Muscle layer of duodenum (tissue), 2 donors: ENCODE results near the gene PDLIM7.
A peak's percentile ranks its signal among the peaks of the same experiment; 100 is the strongest.

Experiments
- H3K27ac ChIP-seq: one replicate; pipeline ENCODE4 v1.7.0; 2013; ENCODE audit warnings: mild to moderate bottlenecking, low read length
- H3K27me3 ChIP-seq: one replicate; pipeline ENCODE4 v1.7.0; 2013; ENCODE audit warnings: low read depth, mild to moderate bottlenecking, control low read depth, low read length
- H3K36me3 ChIP-seq, 2 donors: one replicate each; pipeline ENCODE4 v1.7.0; 2013; ENCODE audit warnings: low read length in 2 of 2, control low read depth in 1 of 2, mild to moderate bottlenecking in 1 of 2; ENCODE audit not compliant: insufficient read depth in 2 of 2, control insufficient read depth in 1 of 2
- H3K4me1 ChIP-seq, 2 donors: one replicate each; pipeline ENCODE4 v1.7.0; 2013; ENCODE audit warnings: low read length in 2 of 2, mild to moderate bottlenecking in 2 of 2, control low read depth in 1 of 2, moderate library complexity in 1 of 2; ENCODE audit not compliant: insufficient read depth in 2 of 2, control insufficient read depth in 1 of 2
- H3K4me3 ChIP-seq, 2 donors: one replicate each; pipeline ENCODE4 v1.7.0; 2013; ENCODE audit warnings: low read length in 2 of 2, low read depth in 1 of 2, mild to moderate bottlenecking in 1 of 2
- H3K9me3 ChIP-seq, 2 donors: one replicate each; pipeline ENCODE4 v1.7.0; 2013; ENCODE audit warnings: low read length in 2 of 2, control low read depth in 1 of 2, mild to moderate bottlenecking in 1 of 2; ENCODE audit not compliant: control insufficient read depth in 1 of 2
- donor health status: healthy.

PDLIM7 gene

DNA sequence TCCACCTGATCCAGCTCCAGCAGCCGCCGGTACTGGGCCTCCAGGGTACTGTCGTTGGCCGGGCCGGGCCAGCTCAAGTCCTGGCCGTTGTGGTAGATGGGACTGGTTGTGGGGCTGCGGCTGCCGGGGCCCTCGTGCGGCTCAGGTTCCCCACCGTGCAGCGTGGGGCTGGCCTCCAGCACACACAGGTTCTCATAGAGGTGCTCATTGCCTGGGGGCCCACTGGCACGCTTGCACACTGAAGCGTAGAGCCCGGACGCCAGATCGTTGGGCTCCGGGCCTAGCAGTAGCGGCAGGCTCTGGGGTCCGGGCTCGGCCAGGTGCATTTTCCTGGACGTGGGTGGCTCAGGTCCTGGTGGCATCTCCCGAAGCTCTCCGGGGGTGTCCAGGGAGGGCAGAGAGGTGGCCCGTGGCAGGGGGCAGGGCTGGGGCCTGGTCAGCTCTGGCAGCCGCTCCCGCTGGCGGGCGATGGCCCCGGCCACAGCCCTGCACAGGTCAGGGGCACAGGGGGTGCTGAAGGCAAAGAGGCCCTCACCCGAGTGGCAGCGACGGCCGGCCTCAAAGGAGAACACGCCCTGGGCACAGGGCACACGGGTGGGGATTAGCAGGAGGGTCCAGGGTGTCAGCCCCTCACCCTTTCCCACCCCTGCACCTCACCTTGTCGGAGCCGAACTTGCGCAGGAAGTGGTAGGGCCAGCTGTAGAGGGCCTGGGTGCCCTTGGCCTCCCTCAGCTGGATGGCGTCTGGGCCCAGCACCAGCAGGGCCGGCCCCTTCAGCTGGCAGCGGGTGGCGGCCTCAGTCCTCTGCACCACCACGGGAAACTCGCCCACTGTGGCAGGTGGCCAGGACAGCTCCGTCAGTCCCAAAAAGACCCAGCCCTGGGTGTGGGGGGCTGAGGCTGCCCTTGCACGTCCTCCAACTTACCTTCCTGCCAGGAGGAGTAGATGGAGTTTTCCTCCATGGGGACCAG is 7.0 kb upstream of the PDLIM7 start:
- Histone ChIP-seq H3K27ac (no peak overlapping the region), H3K4me1 (peaks cover 4 to 12% of the 10 kb centered on the region in 2 donors), H3K4me3 (no peak overlapping the region), H3K9me3 (no peaks in the 10 kb centered on the region), H3K27me3 (no peaks in the 10 kb centered on the region), H3K36me3 (peaks cover 0 to 9% of the 10 kb centered on the region in 2 donors)

DNA sequence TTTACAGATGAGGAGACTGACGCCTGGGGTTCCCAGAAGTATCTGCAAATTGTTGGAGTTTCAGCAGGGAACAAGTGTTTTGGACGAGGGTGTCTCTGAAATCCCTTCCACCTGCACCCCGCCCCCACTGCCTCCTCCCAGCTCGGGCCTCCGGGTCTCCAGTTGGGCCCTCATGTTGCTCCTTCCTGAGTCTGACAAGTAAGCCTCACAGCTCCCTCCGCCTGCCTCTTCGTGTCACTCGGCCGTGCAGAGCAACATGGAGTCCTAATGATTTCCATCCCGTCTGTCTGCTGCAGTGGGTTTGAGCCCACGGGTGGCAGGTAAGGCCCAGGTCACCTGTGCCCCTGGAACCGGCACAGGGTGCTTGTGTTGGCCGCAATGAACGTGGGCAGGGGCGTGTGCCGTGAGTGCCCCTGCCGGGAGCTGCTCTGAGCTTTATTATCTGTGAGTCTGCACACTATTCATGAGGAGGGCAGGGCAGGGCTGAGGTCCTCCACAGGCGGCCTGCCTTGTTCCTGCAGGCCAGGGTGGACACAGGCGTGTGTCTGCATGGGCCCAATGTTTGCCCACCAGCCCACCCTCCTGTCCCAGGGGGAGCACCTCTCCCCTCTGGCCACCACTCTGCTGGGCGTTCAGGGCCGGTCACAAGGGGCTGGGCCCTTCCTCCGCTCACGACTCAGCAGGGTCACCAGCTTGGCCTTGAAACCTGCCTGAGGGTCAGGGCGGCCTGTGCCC is 6.1 kb upstream of the PDLIM7 start:
- no peak overlapping the region for H3K27ac ChIP-seq
- no peaks in the 10 kb centered on the region for H3K27me3 ChIP-seq
- peaks cover 0 to 9% of the 10 kb centered on the region in 2 donors for H3K36me3 ChIP-seq
- no peaks in the 10 kb centered on the region for H3K9me3 ChIP-seq
- peaks cover 4 to 13% of the 10 kb centered on the region in 2 donors for H3K4me1 ChIP-seq
- H3K4me3 ChIP-seq = no peak overlapping the region

DNA sequence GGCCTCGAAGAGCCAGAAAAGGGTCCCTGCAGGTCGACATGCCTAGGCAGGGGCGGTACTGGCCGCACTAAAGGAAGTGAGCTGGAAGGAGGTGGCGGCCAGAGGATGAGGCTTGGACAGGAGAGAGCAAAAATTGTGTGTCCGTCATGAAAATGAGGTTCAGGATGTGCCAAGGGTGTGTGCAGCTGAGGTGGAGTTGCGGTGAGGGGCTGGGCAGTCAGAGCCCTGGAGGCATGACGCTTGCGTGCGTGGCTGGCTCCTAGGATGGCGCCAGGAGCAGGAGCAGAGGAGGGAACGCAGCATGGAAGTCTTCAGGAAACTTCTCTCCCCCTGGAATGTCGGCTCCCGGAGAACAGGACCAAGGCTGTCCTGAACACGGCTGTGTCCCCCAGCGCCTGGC is 5.5 kb upstream of the PDLIM7 start:
- Histone ChIP-seq H3K27me3 (no peaks in the 10 kb centered on the region), H3K36me3 (peaks cover 0 to 9% of the 10 kb centered on the region in 2 donors), H3K4me1 (peaks cover 4 to 19% of the 10 kb centered on the region in 2 donors), H3K4me3 (no peak overlapping the region), H3K9me3 (no peaks in the 10 kb centered on the region), H3K27ac (no peak overlapping the region)

DNA sequence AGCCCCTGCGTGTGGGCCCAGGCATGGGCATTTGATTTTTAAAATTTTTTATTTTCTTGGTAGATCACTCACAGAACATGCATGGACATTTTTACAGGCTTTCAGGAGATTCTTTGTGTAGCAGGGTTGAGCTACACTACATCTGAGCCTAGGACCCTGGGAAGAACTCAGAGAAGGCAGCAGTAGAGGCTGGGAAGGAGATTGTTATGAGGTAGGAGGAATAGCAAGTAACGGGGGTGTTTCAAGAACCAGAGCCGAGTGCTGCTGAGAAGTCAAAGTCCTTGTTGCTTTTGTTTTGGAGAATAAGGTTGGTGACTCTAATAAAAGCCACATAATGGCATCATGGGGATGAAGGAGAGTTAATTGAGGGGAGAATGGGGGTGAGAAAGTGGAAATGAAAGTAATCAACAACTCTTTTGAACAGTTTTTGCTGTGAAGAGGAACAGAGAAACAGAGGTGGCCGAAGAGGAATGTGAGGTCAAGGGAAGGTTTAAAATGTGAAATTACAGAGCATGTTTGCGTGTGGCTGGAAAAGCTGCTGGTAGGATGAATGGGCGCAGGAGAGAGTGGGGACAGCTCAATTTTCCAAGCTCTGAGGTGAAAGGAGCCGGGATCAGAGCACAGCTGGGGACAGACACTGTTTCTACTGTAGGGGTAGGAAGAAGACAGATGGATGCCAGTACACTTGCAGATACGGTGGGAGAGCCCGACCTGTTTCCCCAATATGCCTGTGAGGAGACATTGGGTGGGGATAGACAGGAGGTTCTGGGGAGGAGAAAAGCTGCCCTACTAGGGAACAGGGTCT is 4.7 kb upstream of the PDLIM7 start:
- Histone ChIP-seq H3K4me3 (no peak overlapping the region), H3K36me3 (peaks cover 0 to 9% of the 10 kb centered on the region in 2 donors), H3K27me3 (no peaks in the 10 kb centered on the region), H3K27ac (no peak overlapping the region), H3K9me3 (no peaks in the 10 kb centered on the region), H3K4me1 (peaks cover 4 to 21% of the 10 kb centered on the region in 2 donors)

DNA sequence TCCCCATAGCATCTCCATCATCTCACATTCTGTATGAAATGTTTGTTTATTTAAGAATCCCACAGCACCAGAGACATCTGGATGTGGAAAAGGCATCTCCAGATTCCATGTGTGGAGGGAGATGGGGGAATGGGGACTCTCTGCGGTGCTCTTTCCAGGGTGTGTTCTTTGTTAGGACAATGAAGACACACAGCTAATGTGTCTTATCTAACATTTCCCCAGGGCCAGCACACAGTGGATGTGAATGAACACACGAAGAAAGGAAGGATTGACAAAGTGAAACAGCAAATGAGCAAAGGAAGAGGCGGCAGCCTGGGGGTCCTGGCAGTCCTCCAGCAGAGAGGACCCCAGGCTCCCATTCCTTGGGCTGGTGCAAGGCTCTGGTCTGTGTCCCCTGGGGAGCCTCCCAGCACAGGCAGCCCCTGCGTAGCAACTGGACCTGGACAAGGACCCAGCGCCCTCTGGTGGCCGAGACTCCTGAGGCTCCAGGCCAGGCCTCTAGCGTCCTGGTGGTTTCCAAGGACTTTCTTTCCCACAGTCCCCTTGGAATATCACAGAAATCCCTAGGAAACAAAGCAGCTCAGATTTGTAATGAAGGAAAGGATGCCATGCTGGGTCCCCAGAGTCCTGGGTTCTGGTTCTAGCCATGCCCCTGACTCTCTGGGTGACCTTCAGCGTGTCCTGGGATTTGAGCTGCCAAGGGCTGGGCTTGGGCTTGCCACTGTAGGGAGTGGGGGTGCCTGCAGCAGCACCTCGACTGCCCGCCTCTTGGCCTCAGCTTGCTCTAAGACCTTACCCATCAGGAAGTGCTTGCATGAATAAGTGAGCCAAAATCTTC is 3.5 kb upstream of the PDLIM7 start:
- Histone ChIP-seq H3K36me3 (peaks cover 0 to 9% of the 10 kb centered on the region in 2 donors), H3K4me3 (no peak overlapping the region), H3K4me1 (peaks cover 4 to 27% of the 10 kb centered on the region in 2 donors), H3K27me3 (no peaks in the 10 kb centered on the region), H3K9me3 (no peaks in the 10 kb centered on the region), H3K27ac (no peak overlapping the region)

DNA sequence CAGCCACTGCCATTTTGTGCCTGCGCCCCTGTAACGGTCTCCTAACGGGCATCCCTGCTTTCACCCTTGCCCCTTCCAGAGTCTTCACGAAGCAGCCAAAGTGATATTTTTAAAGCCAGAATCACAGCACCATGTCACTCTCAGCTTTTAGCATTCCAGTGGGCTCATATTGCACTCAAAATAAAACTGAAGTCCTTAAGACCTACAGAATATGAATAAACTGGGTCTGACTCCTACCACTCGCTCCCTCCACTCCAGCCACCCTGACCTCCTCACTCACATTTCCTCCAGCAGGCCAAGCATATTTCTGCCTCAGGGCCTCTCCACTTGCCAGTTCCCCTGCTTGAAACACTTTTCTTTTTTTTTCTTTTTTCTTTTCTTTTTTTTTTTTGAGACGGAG is 2.4 kb upstream of the PDLIM7 start:
- peaks cover 4 to 37% of the 10 kb centered on the region in 2 donors for H3K4me1 ChIP-seq

DNA sequence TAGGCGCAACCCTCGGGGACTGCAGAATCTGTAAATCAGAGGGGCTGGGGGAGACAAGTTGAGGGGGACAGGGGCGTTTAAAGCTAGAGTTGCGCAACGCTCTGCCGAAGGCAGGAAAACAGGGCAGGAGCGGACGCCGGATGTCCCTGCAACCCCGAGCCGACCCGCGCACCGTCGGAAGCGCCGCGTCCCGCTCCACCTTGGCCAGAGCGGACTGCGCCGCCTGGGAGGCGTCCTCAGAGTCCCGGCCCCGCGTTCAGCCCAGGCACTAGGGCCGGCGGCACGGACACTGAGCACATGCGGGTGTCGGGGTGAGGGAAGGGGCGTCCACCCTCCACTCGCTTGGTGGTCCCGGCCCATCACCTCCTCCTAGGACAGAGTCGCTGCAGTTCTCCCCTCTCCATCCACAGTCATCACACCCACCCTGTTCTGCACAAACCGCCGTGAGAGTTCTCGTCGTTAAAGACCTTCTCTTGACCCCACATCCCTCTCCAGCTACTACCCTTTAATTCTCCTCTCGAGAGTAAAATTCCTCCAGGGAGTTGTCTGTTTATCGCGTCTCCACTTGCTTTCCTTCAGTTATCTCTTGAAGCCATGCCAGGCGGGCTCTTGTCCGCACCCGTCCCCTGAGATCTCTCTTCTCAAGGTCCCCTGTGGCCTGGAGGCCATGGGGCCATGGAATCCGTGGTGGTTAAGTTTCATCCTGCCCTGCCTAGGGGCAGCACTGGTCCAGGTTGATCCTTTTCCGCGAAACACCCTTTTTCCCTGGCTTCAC is 796 bp upstream of the PDLIM7 start:
- Histone ChIP-seq H3K36me3 (peaks cover 4 to 19% of the 10 kb centered on the region in 2 donors), H3K27ac (peak overlapping the region; percentile 39), H3K4me1 (peaks cover 15 to 53% of the 10 kb centered on the region in 2 donors), H3K27me3 (no peaks in the 10 kb centered on the region), H3K4me3 (peak overlapping the region; percentile 62 to 88), H3K9me3 (no peaks in the 10 kb centered on the region)

More for the DNA sequence above, 2.4 kb upstream of the PDLIM7 start:
- H3K36me3 ChIP-seq = peaks cover 0 to 16% of the 10 kb centered on the region in 2 donors
- no peak overlapping the region for H3K27ac ChIP-seq
- no peaks in the 10 kb centered on the region for H3K9me3 ChIP-seq
- no peak overlapping the region for H3K4me3 ChIP-seq
- H3K27me3 ChIP-seq = no peaks in the 10 kb centered on the region

DNA sequence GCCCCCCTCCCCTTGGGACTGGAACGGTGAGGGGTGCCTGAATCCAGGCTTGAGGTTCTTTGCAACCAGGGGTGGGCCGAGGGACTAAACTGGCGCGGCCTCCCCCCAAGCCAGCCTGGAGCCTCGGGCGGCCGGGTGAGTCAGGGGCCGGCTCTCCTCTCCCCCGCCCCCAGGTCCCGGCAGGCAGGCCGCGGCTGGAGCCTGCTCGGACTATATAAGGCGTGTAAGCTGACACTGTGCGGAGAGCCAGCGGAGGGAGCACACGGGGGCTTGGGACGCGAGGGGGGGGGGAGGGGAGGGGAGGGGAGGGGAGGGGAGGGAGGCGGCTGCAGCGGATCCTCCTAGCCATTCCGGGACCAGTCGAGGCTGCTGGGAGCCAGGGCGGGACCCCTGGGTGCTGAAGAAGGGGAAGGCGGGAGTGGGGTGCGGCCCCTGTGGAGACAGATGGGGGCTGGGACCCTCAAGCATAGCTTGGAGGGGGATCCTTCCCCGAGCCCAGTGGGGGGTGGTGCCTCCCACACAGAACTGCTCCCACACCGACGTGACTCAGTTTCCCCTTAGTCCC is 595 bp downstream of the PDLIM7 start:
- Histone ChIP-seq H3K27me3 (no peaks in the 10 kb centered on the region), H3K4me3 (peak overlapping the region; percentile 62 to 88), H3K9me3 (no peaks in the 10 kb centered on the region), H3K36me3 (peaks cover 4 to 27% of the 10 kb centered on the region in 2 donors), H3K4me1 (peaks cover 23 to 67% of the 10 kb centered on the region in 2 donors), H3K27ac (peak overlapping the region; percentile 90)

DNA sequence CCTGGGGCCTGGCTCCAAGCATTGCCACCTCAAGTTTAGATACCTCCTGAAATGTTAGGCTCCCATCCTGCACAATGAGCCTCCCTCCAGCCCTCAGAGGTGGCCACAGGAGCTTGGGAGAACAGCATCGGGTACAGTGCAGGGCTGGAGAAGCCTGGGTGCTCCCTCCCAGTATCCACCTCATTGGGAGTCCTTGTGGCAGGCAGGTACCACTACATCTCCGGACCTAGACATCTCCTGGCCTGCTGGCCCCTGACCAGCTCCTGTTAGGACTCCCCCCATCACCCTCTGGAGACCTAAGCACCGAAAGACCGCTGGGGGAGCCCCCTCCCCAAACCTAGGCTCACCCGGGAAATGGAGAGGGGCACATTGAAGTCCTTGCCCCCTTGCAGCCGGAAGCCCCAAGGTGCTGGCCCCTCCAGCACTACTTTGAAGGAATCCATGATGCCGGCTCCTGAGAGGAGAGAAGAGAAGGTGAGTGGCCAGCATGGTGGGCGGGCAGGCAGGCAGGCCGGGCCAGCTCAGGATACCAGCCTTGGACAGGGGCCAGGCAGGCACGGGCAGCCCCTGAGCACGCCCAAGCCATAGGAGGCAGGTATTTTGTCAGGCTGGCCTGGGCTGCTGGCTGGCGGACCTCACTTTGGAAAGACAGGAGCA is 1.2 kb downstream of the PDLIM7 start:
- H3K27ac ChIP-seq = peak overlapping the region; percentile 90
- H3K4me1 ChIP-seq = peaks cover 23 to 69% of the 10 kb centered on the region in 2 donors
- H3K36me3 ChIP-seq = peaks cover 4 to 30% of the 10 kb centered on the region in 2 donors
- no peaks in the 10 kb centered on the region for H3K27me3 ChIP-seq
- peak overlapping the region; percentile 62 to 88 for H3K4me3 ChIP-seq
- H3K9me3 ChIP-seq = no peaks in the 10 kb centered on the region
